HepG2 (cell line): ENCODE data around the gene CRYM. TPM values are rescaled to one million over a fixed set of nuclear protein-coding genes. Genes with fewer than 3 reads are reported as not detected.

Experiments used
- CBX1 ChIP-seq: IDR thresholded peaks from one replicate; pipeline ENCODE4 v1.6.1; 2016; ENCODE audit warnings: antibody characterized with exemption, low read depth
- DRAP1 ChIP-seq: IDR thresholded peaks from 2 replicates; pipeline ENCODE4 v1.6.1; 2016; ENCODE audit warnings: missing genetic modification reagents, missing compliant biosample characterization
- JDP2 ChIP-seq: sonication (generic); formaldehyde crosslinking; IDR thresholded peaks from 2 replicates; pipeline ENCODE4 v1.8.1; 2022; ENCODE audit warnings: missing genetic modification reagents, borderline replicate concordance
- KLF16 ChIP-seq, 2 experiments: sonication (generic) in 1 of 2; formaldehyde crosslinking in 1 of 2; IDR thresholded peaks; 2 replicates each; pipeline versions ENCODE4 v1.6.1 to v1.8.0; 2016 to 2023; ENCODE audit warnings: missing genetic modification reagents in 2 of 2, missing compliant biosample characterization in 1 of 2
- NFIB ChIP-seq: sonication (generic); formaldehyde crosslinking; IDR thresholded peaks from 2 replicates; pipeline ENCODE4 v1.9.0; 2021; ENCODE audit warnings: missing genetic modification reagents, mild to moderate bottlenecking, borderline replicate concordance
- PHF8 ChIP-seq: sonication (generic); formaldehyde crosslinking; IDR thresholded peaks from 2 replicates; pipeline ENCODE4 v1.5.0; 2020; ENCODE audit warnings: missing genetic modification reagents
- SAP130 ChIP-seq: IDR thresholded peaks from 2 replicates; pipeline ENCODE4 v1.6.1; 2016; ENCODE audit warnings: low read depth
- TEAD2 ChIP-seq: sonication (generic); formaldehyde crosslinking; IDR thresholded peaks from 2 replicates; pipeline ENCODE4 v1.9.0; 2021; ENCODE audit warnings: missing genetic modification reagents
- XBP1 ChIP-seq: sonication (generic); formaldehyde crosslinking; IDR thresholded peaks from 2 replicates; pipeline ENCODE4 v1.5.0; 2020; ENCODE audit warnings: missing genetic modification reagents
- ZKSCAN5 ChIP-seq: sonication (generic); formaldehyde crosslinking; IDR thresholded peaks from 2 replicates; pipeline ENCODE4 v1.5.1; 2020; ENCODE audit warnings: mild to moderate bottlenecking, missing genetic modification reagents
- ZNF296 ChIP-seq: sonication (generic); formaldehyde crosslinking; conservative IDR thresholded peaks from 2 replicates; pipeline ENCODE4 v1.5.0; 2020; ENCODE audit warnings: mild to moderate bottlenecking, missing genetic modification reagents
- ZNF30 ChIP-seq: sonication (generic); formaldehyde crosslinking; IDR thresholded peaks from 2 replicates; pipeline ENCODE4 v1.5.0; 2020; ENCODE audit warnings: mild to moderate bottlenecking, missing genetic modification reagents
- ZNF512B ChIP-seq: sonication (generic); formaldehyde crosslinking; IDR thresholded peaks from 2 replicates; pipeline ENCODE4 v1.5.1; 2020; ENCODE audit warnings: missing genetic modification reagents, mild to moderate bottlenecking, borderline replicate concordance
- ZNF678 ChIP-seq: sonication (generic); formaldehyde crosslinking; IDR thresholded peaks from 2 replicates; pipeline ENCODE4 v1.4.0; 2020; ENCODE audit warnings: mild to moderate bottlenecking, missing genetic modification reagents
- polyA plus RNA-seq, 8 experiments: library from polyadenylated mRNA; depleted of rRNA in 3 of 8; stranded (reverse) in 7 of 8; unstranded in 1 of 8; fragments of >200 nt; fragmentation: Illumina TruSeq in 4 of 8; extraction: Trizol in 4 of 8; gene quantifications; 2 replicates each; pipeline versions ENCODE4 v1.2.1 to v1.2.3, GENCODE V29; 2011 to 2016; ENCODE audit warnings: low read depth in 4 of 8, missing spikeins in 1 of 8, mixed read lengths in 1 of 8; ENCODE audit not compliant: insufficient read depth in 1 of 8
- total RNA-seq, 5 experiments: library from RNA; depleted of rRNA; stranded (reverse); fragments of >200 nt; fragmentation: Illumina TruSeq; extraction: Trizol; gene quantifications; 2 replicates each; pipeline ENCODE4 v1.2.3, GENCODE V29; 2016; ENCODE audit warnings: low read depth in 1 of 5
- TF ChIP-seq, protein P1 (sequence below), 2 experiments: IDR thresholded peaks; 2 replicates each; pipeline ENCODE4 v1.6.1; 2011 to 2012; ENCODE audit warnings: low read length in 2 of 2, borderline replicate concordance in 1 of 2, low read depth in 1 of 2, mild to moderate bottlenecking in 1 of 2, moderate library complexity in 1 of 2
- TF ChIP-seq, protein P2 (sequence below): sonication (generic); formaldehyde crosslinking; IDR thresholded peaks from 2 replicates; pipeline ENCODE4 v1.5.0; 2020; ENCODE audit warnings: mild to moderate bottlenecking, missing genetic modification reagents

CRYM gene
- total and polyA plus RNA-seq, 2 of the 13 experiments (the other 11 are each of a cell fraction or from before 2014, with no cell fraction given), result 1.9 to 2.2 TPM

GRCh38 chr16:21301168-21301894 is 23.2 kb upstream of the CRYM start (continued):
- TF ChIP-seq, protein P1, sequence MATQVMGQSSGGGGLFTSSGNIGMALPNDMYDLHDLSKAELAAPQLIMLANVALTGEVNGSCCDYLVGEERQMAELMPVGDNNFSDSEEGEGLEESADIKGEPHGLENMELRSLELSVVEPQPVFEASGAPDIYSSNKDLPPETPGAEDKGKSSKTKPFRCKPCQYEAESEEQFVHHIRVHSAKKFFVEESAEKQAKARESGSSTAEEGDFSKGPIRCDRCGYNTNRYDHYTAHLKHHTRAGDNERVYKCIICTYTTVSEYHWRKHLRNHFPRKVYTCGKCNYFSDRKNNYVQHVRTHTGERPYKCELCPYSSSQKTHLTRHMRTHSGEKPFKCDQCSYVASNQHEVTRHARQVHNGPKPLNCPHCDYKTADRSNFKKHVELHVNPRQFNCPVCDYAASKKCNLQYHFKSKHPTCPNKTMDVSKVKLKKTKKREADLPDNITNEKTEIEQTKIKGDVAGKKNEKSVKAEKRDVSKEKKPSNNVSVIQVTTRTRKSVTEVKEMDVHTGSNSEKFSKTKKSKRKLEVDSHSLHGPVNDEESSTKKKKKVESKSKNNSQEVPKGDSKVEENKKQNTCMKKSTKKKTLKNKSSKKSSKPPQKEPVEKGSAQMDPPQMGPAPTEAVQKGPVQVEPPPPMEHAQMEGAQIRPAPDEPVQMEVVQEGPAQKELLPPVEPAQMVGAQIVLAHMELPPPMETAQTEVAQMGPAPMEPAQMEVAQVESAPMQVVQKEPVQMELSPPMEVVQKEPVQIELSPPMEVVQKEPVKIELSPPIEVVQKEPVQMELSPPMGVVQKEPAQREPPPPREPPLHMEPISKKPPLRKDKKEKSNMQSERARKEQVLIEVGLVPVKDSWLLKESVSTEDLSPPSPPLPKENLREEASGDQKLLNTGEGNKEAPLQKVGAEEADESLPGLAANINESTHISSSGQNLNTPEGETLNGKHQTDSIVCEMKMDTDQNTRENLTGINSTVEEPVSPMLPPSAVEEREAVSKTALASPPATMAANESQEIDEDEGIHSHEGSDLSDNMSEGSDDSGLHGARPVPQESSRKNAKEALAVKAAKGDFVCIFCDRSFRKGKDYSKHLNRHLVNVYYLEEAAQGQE (IDR thresholded peaks at IDR 0.05; ENCODE audit: borderline replicate concordance in 1 of 2, low read depth in 1 of 2, low read length in 2 of 2), result no peak
- no peak for TF ChIP-seq JDP2 (CRISPR knock-in tag)
- TF ChIP-seq PHF8, result peak; percentile 58
- no peak for TF ChIP-seq ZNF30 (CRISPR knock-in tag)
- peak in 1 of 2 experiments; percentile 87; a peak in 2 of 4 replicates for TF ChIP-seq KLF16 (CRISPR knock-in tag; IDR thresholded peaks at IDR 0.05)
- no peak for TF ChIP-seq NFIB (CRISPR knock-in tag)
- peak; percentile 90; the same call in 1 of the 2 replicates for TF ChIP-seq ZNF512B
- TF ChIP-seq, protein P2, sequence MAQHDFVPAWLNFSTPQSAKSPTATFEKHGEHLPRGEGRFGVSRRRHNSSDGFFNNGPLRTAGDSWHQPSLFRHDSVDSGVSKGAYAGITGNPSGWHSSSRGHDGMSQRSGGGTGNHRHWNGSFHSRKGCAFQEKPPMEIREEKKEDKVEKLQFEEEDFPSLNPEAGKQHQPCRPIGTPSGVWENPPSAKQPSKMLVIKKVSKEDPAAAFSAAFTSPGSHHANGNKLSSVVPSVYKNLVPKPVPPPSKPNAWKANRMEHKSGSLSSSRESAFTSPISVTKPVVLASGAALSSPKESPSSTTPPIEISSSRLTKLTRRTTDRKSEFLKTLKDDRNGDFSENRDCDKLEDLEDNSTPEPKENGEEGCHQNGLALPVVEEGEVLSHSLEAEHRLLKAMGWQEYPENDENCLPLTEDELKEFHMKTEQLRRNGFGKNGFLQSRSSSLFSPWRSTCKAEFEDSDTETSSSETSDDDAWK (CRISPR knock-in tag), result no peak
- peak; percentile 57; the same call in 1 of the 2 replicates for TF ChIP-seq DRAP1
- TF ChIP-seq ZNF678, result no peak
- TF ChIP-seq ZKSCAN5 (CRISPR knock-in tag), result 0 out of 2 replicates have a peak, but pooled peaks have one; percentile 12
- peak; percentile 79 for TF ChIP-seq SAP130 (CRISPR knock-in tag)
- TF ChIP-seq TEAD2 (CRISPR knock-in tag), result peak; percentile 48; the same call in 1 of the 2 replicates
- no peak for TF ChIP-seq ZNF296 (CRISPR knock-in tag)
- no peak for TF ChIP-seq XBP1
- TF ChIP-seq CBX1, result peak; percentile 55
